ENCODE measurements around the gene DAZAP2.

GRCh38 chr12:51238037-51238509 is 553 bp upstream of the DAZAP2 start:
- TF ChIP-seq SP1 (IDR thresholded peaks at IDR 0.05) = no peak
- no peak for TF ChIP-seq SUZ12 (IDR thresholded peaks at IDR 0.05)
- no peak for TF ChIP-seq TARDBP (IDR thresholded peaks at IDR 0.05)
- no peak for TF ChIP-seq FOXA1 (IDR thresholded peaks at IDR 0.05)
- TF ChIP-seq L3MBTL2 (conservative IDR thresholded peaks at IDR 0.05) = no peak
- no peak for TF ChIP-seq BHLHE40 (IDR thresholded peaks at IDR 0.05; ENCODE audit: borderline replicate concordance)
- TF ChIP-seq HDGF (IDR thresholded peaks at IDR 0.05; ENCODE audit: borderline replicate concordance) = no peak
- no peak for TF ChIP-seq LEF1 (IDR thresholded peaks at IDR 0.05; ENCODE audit: borderline replicate concordance)
- TF ChIP-seq CTBP1 (IDR thresholded peaks at IDR 0.05; ENCODE audit: borderline replicate concordance) = no peak
- no peak for TF ChIP-seq PKNOX1 (IDR thresholded peaks at IDR 0.05)
- TF ChIP-seq NFRKB (IDR thresholded peaks at IDR 0.05) = no peak
- TF ChIP-seq FOXM1 (IDR thresholded peaks at IDR 0.05; ENCODE audit: borderline replicate concordance) = no peak

All from HEK293T (cell line).